Measurements from ENCODE around the gene SCAP. TPM values are rescaled to one million over a fixed set of nuclear protein-coding genes. Genes with fewer than 3 reads are reported as not detected.

SCAP gene
- total RNA-seq, 4 donors from 2014 or later, result 32.6 to 87.2 (median 43.9) TPM

DNA sequence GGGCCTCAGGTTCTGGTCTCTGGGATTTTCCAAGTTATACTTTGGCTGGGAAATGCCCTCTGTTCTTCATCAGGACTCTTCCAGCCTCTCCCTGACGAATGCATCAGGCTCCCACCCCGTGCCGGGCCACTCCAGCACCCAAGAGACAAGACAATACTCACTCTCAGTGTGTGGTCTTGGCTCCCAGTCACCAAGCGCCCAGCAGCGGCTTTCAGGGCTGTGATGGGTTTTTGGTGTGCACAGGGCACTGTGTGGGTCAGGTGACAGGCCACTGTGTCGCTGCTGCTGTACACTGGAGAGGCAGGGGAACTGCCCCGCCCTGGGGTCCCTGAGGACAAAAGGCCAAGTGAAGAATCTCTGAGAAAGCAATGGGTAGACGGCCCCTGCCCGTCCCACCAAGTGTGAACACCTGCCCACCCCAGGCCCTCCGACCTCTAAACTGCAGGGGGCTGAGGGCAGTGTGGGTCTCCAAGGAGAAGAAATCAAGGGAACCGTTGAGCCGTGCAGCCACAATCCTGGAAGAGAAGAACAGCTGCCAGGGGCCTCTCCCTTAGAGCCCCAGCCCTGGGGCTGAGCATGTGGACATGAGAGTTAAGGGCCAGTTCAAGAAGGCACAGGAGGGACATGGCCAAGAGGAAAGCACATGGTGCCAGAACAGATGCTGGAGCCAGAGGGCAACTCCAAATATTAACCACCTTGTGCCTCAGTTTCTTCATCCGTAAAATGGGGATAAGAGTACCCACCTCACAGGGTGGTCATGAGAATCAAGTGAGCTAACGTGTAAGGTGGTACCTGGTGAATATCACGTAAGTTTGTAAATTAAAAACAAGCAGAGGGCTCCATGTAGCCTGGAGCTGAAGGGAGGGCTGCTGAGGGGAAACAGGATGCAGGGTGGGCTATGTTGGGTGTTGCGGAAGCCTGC, 60.8 kb downstream of the SCAP start:
- TF ChIP-seq, protein P1, sequence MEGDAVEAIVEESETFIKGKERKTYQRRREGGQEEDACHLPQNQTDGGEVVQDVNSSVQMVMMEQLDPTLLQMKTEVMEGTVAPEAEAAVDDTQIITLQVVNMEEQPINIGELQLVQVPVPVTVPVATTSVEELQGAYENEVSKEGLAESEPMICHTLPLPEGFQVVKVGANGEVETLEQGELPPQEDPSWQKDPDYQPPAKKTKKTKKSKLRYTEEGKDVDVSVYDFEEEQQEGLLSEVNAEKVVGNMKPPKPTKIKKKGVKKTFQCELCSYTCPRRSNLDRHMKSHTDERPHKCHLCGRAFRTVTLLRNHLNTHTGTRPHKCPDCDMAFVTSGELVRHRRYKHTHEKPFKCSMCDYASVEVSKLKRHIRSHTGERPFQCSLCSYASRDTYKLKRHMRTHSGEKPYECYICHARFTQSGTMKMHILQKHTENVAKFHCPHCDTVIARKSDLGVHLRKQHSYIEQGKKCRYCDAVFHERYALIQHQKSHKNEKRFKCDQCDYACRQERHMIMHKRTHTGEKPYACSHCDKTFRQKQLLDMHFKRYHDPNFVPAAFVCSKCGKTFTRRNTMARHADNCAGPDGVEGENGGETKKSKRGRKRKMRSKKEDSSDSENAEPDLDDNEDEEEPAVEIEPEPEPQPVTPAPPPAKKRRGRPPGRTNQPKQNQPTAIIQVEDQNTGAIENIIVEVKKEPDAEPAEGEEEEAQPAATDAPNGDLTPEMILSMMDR (IDR thresholded peaks at IDR 0.05; ENCODE audit: low read depth), result no peak

- TF ChIP-seq, protein P1 (IDR thresholded peaks at IDR 0.05; ENCODE audit: low read depth), result no peak
These were observed 61.6 kb downstream of the SCAP start for GRCh38 chr3:47414161-47414564.

GRCh38 chr3:47413751-47414150, 62.0 kb downstream of the SCAP start:
- TF ChIP-seq, protein P1 (IDR thresholded peaks at IDR 0.05; ENCODE audit: low read depth), result no peak

DNA sequence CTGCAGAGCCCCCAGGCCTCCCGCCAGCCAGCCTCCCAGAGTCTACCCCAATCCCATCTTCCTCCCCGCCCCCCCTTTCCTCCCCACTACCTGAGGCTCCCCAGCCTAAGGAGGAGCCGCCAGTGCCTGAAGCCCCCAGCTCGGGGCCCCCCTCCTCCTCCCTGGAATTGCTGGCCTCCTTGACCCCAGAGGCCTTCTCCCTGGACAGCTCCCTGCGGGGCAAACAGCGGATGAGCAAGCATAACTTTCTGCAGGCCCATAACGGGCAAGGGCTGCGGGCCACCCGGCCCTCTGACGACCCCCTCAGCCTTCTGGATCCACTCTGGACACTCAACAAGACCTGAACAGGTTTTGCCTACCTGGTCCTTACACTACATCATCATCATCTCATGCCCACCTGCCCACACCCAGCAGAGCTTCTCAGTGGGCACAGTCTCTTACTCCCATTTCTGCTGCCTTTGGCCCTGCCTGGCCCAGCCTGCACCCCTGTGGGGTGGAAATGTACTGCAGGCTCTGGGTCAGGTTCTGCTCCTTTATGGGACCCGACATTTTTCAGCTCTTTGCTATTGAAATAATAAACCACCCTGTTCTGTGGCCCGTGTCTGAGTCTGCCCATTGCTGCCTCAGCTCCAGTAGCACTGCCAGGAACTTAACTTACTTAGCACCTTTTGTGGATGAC, 62.8 kb downstream of the SCAP start:
- TF ChIP-seq, protein P1 (IDR thresholded peaks at IDR 0.05; ENCODE audit: low read depth), result no peak

- TF ChIP-seq, protein P1 (IDR thresholded peaks at IDR 0.05; ENCODE audit: low read depth), result no peak
These were observed 63.3 kb downstream of the SCAP start for GRCh38 chr3:47412453-47412756.

- TF ChIP-seq, protein P1 (IDR thresholded peaks at IDR 0.05; ENCODE audit: low read depth), result no peak
These were observed 63.9 kb downstream of the SCAP start for GRCh38 chr3:47411696-47412452.
